SK-N-SH treated with all-trans-retinoic acid at 6 μM for 48 hours (cell line): ENCODE results near the gene SARNP.

Source experiments
- ATAC-seq: fragments of 200-7000 bp; cut with Tn5 transposase; 3 replicates; pipeline ENCODE4 v1.9.1; 2020; ENCODE audit warnings: mild to moderate bottlenecking, moderate library complexity
- BACH2 ChIP-seq: fragments of 250-450 bp; sonication (Bioruptor Pico); IDR thresholded peaks from 2 replicates; pipeline ENCODE4 v1.9.0; 2021; ENCODE audit warnings: mild to moderate bottlenecking, borderline replicate concordance
- CSDC2 ChIP-seq: fragments of 250-450 bp; sonication (Bioruptor Pico); IDR thresholded peaks from 2 replicates; pipeline ENCODE4 v1.5.0; 2020; ENCODE audit warnings: mild to moderate bottlenecking, moderate library complexity
- ESRRG ChIP-seq: fragments of 250-450 bp; sonication (Bioruptor Pico); IDR thresholded peaks from 2 replicates; pipeline ENCODE4 v1.6.1; 2021; ENCODE audit warnings: mild to moderate bottlenecking
- GLIS3 ChIP-seq: fragments of 250-450 bp; sonication (Bioruptor Pico); IDR thresholded peaks from 2 replicates; pipeline ENCODE4 v1.5.0; 2020; ENCODE audit warnings: mild to moderate bottlenecking, moderate library complexity
- ISL1 ChIP-seq: fragments of 250-450 bp; sonication (Bioruptor Pico); IDR thresholded peaks from 2 replicates; pipeline ENCODE4 v2.1.2; 2022; ENCODE audit warnings: mild to moderate bottlenecking, moderate library complexity
- OSR1 ChIP-seq: fragments of 250-450 bp; sonication (Bioruptor Pico); IDR thresholded peaks from 2 replicates; pipeline ENCODE4 v1.8.0; 2022; ENCODE audit warnings: moderate library complexity, mild to moderate bottlenecking, inconsistent platforms
- PPARA ChIP-seq: fragments of 250-450 bp; sonication (Bioruptor Pico); IDR thresholded peaks from 2 replicates; pipeline ENCODE4 v1.5.0; 2020; ENCODE audit warnings: mild to moderate bottlenecking, borderline replicate concordance
- RARB ChIP-seq: fragments of 250-450 bp; sonication (Bioruptor Pico); IDR thresholded peaks from 2 replicates; pipeline ENCODE4 v1.8.0; 2021; ENCODE audit warnings: mild to moderate bottlenecking, moderate library complexity
- SNAI2 ChIP-seq: fragments of 250-450 bp; sonication (Bioruptor Pico); IDR thresholded peaks from 2 replicates; pipeline ENCODE4 v1.5.0; 2020; ENCODE audit warnings: mild to moderate bottlenecking, moderate library complexity
- ZC3H10 ChIP-seq: fragments of 250-450 bp; sonication (Bioruptor Pico); IDR thresholded peaks from 2 replicates; pipeline ENCODE4 v1.5.1; 2021; ENCODE audit warnings: mild to moderate bottlenecking, moderate library complexity
- ZFP3 ChIP-seq: fragments of 250-450 bp; sonication (Bioruptor Pico); IDR thresholded peaks from 2 replicates; pipeline ENCODE4 v1.5.0; 2020; ENCODE audit warnings: mild to moderate bottlenecking, moderate library complexity
- ZFP30 ChIP-seq: fragments of 450-650 bp; formaldehyde crosslinking; IDR thresholded peaks from 2 replicates; pipeline ENCODE4 v1.5.0; 2022; ENCODE audit warnings: mild to moderate bottlenecking, moderate library complexity
- ZNF8 ChIP-seq: fragments of 450-650 bp; formaldehyde crosslinking; IDR thresholded peaks from 2 replicates; pipeline ENCODE4 v1.5.0; 2020; ENCODE audit warnings: mild to moderate bottlenecking, moderate library complexity
- TF ChIP-seq, protein P1 (sequence below): fragments of 250-450 bp; sonication (Bioruptor Pico); IDR thresholded peaks from 2 replicates; pipeline ENCODE4 v1.5.0; 2020; ENCODE audit warnings: mild to moderate bottlenecking, moderate library complexity
- TF ChIP-seq, protein P2 (sequence below): fragments of 250-450 bp; sonication (Bioruptor Pico); IDR thresholded peaks from 2 replicates; pipeline ENCODE4 v1.8.0; 2021; ENCODE audit warnings: low read depth, mild to moderate bottlenecking, moderate library complexity, borderline replicate concordance
- TF ChIP-seq, protein P3 (sequence below): fragments of 250-450 bp; sonication (Bioruptor Pico); IDR thresholded peaks from 2 replicates; pipeline ENCODE4 v1.5.1; 2021; ENCODE audit warnings: mild to moderate bottlenecking, moderate library complexity
- TF ChIP-seq, protein P4 (sequence below): fragments of 250-450 bp; sonication (Bioruptor Pico); IDR thresholded peaks from 2 replicates; pipeline ENCODE4 v1.5.1; 2020; ENCODE audit warnings: low read depth, mild to moderate bottlenecking, moderate library complexity

The SARNP gene

DNA sequence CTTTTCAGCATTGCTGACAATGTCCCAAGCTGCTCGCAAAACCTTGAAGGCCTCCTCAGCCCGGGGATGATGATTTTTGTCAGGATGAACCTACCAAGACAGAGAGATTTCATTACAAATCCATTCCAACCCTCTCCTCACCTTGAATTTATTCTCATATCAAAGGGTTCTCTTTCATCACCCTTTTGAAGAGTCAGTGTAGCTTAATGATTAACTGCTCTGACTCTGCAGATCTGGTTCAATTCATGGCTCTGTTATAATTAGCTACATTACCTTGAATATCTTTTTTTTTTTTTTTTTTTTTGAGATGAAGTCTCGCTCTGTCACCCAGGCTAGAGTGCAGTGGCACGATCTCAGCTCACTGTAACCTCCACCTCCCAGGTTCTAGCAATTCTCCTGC lies 5.9 kb upstream of the SARNP start (continued):
- TF ChIP-seq, protein P1, sequence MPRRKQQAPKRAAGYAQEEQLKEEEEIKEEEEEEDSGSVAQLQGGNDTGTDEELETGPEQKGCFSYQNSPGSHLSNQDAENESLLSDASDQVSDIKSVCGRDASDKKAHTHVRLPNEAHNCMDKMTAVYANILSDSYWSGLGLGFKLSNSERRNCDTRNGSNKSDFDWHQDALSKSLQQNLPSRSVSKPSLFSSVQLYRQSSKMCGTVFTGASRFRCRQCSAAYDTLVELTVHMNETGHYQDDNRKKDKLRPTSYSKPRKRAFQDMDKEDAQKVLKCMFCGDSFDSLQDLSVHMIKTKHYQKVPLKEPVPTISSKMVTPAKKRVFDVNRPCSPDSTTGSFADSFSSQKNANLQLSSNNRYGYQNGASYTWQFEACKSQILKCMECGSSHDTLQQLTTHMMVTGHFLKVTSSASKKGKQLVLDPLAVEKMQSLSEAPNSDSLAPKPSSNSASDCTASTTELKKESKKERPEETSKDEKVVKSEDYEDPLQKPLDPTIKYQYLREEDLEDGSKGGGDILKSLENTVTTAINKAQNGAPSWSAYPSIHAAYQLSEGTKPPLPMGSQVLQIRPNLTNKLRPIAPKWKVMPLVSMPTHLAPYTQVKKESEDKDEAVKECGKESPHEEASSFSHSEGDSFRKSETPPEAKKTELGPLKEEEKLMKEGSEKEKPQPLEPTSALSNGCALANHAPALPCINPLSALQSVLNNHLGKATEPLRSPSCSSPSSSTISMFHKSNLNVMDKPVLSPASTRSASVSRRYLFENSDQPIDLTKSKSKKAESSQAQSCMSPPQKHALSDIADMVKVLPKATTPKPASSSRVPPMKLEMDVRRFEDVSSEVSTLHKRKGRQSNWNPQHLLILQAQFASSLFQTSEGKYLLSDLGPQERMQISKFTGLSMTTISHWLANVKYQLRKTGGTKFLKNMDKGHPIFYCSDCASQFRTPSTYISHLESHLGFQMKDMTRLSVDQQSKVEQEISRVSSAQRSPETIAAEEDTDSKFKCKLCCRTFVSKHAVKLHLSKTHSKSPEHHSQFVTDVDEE (CRISPR knock-in tag), result no peak
- TF ChIP-seq BACH2 (CRISPR knock-in tag) (no peak), ZNF8 (CRISPR knock-in tag) (no peak), OSR1 (CRISPR knock-in tag) (no peak), SNAI2 (CRISPR knock-in tag) (no peak), GLIS3 (no peak)
- TF ChIP-seq, protein P2, sequence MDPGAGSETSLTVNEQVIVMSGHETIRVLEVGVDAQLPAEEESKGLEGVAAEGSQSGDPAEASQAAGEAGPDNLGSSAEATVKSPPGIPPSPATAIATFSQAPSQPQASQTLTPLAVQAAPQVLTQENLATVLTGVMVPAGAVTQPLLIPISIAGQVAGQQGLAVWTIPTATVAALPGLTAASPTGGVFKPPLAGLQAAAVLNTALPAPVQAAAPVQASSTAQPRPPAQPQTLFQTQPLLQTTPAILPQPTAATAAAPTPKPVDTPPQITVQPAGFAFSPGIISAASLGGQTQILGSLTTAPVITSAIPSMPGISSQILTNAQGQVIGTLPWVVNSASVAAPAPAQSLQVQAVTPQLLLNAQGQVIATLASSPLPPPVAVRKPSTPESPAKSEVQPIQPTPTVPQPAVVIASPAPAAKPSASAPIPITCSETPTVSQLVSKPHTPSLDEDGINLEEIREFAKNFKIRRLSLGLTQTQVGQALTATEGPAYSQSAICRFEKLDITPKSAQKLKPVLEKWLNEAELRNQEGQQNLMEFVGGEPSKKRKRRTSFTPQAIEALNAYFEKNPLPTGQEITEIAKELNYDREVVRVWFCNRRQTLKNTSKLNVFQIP (CRISPR knock-in tag), result no peak
- TF ChIP-seq, all 23 proteins: peak for 0

DNA sequence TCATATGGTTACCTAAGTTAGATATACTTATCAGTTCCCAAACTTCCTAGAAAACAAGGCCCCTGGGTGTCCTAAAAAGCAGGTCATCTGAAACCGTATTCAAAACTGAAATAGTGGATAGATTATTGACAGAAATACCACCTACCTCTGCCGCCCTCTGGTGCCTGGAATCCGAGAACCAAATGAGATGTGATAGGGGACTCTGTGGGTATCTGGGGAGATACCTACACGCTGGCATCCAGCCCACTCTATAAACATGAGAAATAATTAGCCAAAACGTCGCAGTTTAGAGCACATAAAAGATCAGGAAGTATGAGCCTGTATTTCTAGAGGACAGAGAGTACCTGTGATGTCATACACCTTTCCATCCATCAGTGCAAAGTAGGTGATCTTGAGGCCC lies 4.7 kb upstream of the SARNP start:
- no peak for ATAC-seq
- TF ChIP-seq ZFP3 (CRISPR knock-in tag) (no peak), ZNF8 (CRISPR knock-in tag) (no peak), ZFP30 (CRISPR knock-in tag) (no peak), RARB (no peak), SNAI2 (CRISPR knock-in tag) (no peak), PPARA (no peak), ISL1 (CRISPR knock-in tag) (no peak), GLIS3 (no peak), ZC3H10 (no peak), OSR1 (CRISPR knock-in tag) (no peak), ESRRG (CRISPR knock-in tag) (no peak), CSDC2 (CRISPR knock-in tag) (no peak)
- TF ChIP-seq, protein P3, sequence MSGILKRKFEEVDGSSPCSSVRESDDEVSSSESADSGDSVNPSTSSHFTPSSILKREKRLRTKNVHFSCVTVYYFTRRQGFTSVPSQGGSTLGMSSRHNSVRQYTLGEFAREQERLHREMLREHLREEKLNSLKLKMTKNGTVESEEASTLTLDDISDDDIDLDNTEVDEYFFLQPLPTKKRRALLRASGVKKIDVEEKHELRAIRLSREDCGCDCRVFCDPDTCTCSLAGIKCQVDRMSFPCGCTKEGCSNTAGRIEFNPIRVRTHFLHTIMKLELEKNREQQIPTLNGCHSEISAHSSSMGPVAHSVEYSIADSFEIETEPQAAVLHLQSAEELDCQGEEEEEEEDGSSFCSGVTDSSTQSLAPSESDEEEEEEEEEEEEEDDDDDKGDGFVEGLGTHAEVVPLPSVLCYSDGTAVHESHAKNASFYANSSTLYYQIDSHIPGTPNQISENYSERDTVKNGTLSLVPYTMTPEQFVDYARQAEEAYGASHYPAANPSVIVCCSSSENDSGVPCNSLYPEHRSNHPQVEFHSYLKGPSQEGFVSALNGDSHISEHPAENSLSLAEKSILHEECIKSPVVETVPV (CRISPR knock-in tag), result no peak
- TF ChIP-seq, protein P2 (CRISPR knock-in tag), result no peak
- TF ChIP-seq, protein P1 (CRISPR knock-in tag), result no peak
- TF ChIP-seq, protein P4, sequence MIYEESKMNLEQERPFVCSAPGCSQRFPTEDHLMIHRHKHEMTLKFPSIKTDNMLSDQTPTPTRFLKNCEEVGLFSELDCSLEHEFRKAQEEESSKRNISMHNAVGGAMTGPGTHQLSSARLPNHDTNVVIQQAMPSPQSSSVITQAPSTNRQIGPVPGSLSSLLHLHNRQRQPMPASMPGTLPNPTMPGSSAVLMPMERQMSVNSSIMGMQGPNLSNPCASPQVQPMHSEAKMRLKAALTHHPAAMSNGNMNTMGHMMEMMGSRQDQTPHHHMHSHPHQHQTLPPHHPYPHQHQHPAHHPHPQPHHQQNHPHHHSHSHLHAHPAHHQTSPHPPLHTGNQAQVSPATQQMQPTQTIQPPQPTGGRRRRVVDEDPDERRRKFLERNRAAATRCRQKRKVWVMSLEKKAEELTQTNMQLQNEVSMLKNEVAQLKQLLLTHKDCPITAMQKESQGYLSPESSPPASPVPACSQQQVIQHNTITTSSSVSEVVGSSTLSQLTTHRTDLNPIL (CRISPR knock-in tag), result no peak

DNA sequence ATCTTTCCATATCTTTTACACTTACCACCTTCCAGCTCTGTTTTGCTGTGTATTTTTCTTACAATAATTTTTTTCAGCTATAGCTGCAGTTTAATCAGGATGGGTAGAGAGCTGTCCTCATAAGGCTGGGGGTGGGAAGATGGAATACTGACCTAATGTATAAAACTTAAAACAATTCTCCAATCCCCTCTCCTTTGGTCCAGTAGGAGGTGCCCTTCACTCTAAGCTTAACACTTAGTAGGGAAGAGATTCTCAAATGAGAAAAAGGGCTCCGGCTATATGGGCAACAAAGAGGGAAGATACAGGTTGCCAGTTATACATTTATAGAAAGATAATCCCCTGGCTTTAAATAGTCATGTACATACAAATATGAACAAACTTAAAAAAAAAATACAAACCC lies 3.2 kb upstream of the SARNP start:
- TF ChIP-seq BACH2 (CRISPR knock-in tag) (no peak), CSDC2 (CRISPR knock-in tag) (no peak), GLIS3 (no peak), OSR1 (CRISPR knock-in tag) (no peak)
- TF ChIP-seq, protein P1 (CRISPR knock-in tag), result no peak
- TF ChIP-seq, protein P2 (CRISPR knock-in tag), result no peak
- TF ChIP-seq, all 23 proteins: peak for 0
- ATAC-seq, result no peak
